B cell (primary cell): ENCODE results near the gene RUFY4.

Source experiments
- CTCF ChIP-seq: fragments of 200-600 bp; IDR thresholded peaks from one replicate; pipeline ENCODE4 v1.8.0; 2022; ENCODE audit warnings: antibody characterized with exemption, mild to moderate bottlenecking
- EZH2 ChIP-seq: IDR thresholded peaks from 2 replicates; pipeline ENCODE4 v1.6.1; 2012; ENCODE audit warnings: borderline replicate concordance, low read depth, mild to moderate bottlenecking, moderate library complexity, low read length; ENCODE audit not compliant: insufficient read depth, poor library complexity, severe bottlenecking

- TF ChIP-seq CTCF (no peak), EZH2 (no peak)
These were observed 21.4 kb upstream of the RUFY4 start for GRCh38 chr2:218047536-218048225.
